ENCODE data around the gene PTH2. TPM values are rescaled to one million over a fixed set of nuclear protein-coding genes. Genes with fewer than 3 reads are reported as not detected.

The PTH2 gene
- total RNA-seq (not detected), polyA plus RNA-seq (not detected)
- long read RNA-seq, donor 1 = 0 reads
- long read RNA-seq, donor 2 = 0 reads
- long read RNA-seq, donor 3 = 0 reads

GRCh38 chr19:49423071-49423984 is at the start of gene PTH2:
Gene PTH2 (minus strand): TSS chr19:49423441. CDS start chr19:49423339, 102 bp downstream.
- H3K27me3 ChIP-seq = peaks cover 9% of the 10 kb centered on the region
- H3K4me1 ChIP-seq (ENCODE audit: insufficient read depth) = peaks cover 1% of the 10 kb centered on the region
- no peaks in the 10 kb centered on the region for H3K36me3 ChIP-seq
- WGBS, 3 donors = 3 to 5% (median 5%) methylated on average over 38 to 42 of the region's 42 CpGs
- DNase-seq = no peak
- no peaks in the 10 kb centered on the region for H3K9me3 ChIP-seq
- no peak within 1 kb of the TSS for H3K4me3 ChIP-seq
- intact Hi-C loops (cut with DNase I) = no loop called here
- no peak for TF ChIP-seq POLR2A (IDR thresholded peaks at IDR 0.05)
- no peak for TF ChIP-seq CTCF (IDR thresholded peaks at IDR 0.05)
- TF ChIP-seq EP300 (IDR thresholded peaks at IDR 0.05) = no peak
- no peak within 1 kb of the TSS for H3K27ac ChIP-seq

- Histone ChIP-seq H3K36me3 (no peaks in the 10 kb centered on the region), H3K4me1 (ENCODE audit: insufficient read depth) (peaks cover 5% of the 10 kb centered on the region), H3K27ac (no peak overlapping the region), H3K9me3 (no peaks in the 10 kb centered on the region), H3K4me3 (no peak overlapping the region), H3K27me3 (no peaks in the 10 kb centered on the region)
- 65 to 72% (median 71%) methylated on average over 9 of the region's 9 CpGs for WGBS, 3 donors
- TF ChIP-seq POLR2A (IDR thresholded peaks at IDR 0.05) (no peak), EP300 (IDR thresholded peaks at IDR 0.05) (no peak), CTCF (IDR thresholded peaks at IDR 0.05) (no peak)
- intact Hi-C loops (cut with DNase I) = loop anchor here in 1 of 4 donors (10.0 kb wide), 1 partner anchor 212 kb away; the partner anchor contains the start of gene ADM5
- DNase-seq = no peak
Measured at GRCh38 chr19:49472936-49473335, 49.7 kb upstream of the PTH2 start.

- H3K9me3 ChIP-seq = no peaks in the 10 kb centered on the region
- no peaks in the 10 kb centered on the region for H3K27me3 ChIP-seq
- H3K27ac ChIP-seq = no peak overlapping the region
- intact Hi-C loops (cut with DNase I) = loop anchor here in 1 of 4 donors (10.0 kb wide), 1 partner anchor 214 kb away; the partner anchor contains the start of gene ADM5
- TF ChIP-seq EP300 (IDR thresholded peaks at IDR 0.05) = no peak
- no peak for TF ChIP-seq CTCF (IDR thresholded peaks at IDR 0.05)
- TF ChIP-seq POLR2A (IDR thresholded peaks at IDR 0.05) = no peak
- peaks cover 5% of the 10 kb centered on the region for H3K4me1 ChIP-seq (ENCODE audit: insufficient read depth)
- 80 to 86% (median 84%) methylated on average over 8 of the region's 8 CpGs for WGBS, 3 donors
- H3K4me3 ChIP-seq = no peak overlapping the region
- no peak for DNase-seq
- H3K36me3 ChIP-seq = no peaks in the 10 kb centered on the region
Measured at GRCh38 chr19:49470615-49470978, 47.4 kb upstream of the PTH2 start.

- Histone ChIP-seq H3K27me3 (no peaks in the 10 kb centered on the region), H3K4me1 (ENCODE audit: insufficient read depth) (peaks cover 5% of the 10 kb centered on the region), H3K27ac (no peak overlapping the region), H3K4me3 (no peak overlapping the region), H3K36me3 (no peaks in the 10 kb centered on the region), H3K9me3 (no peaks in the 10 kb centered on the region)
- TF ChIP-seq POLR2A (IDR thresholded peaks at IDR 0.05) (no peak), CTCF (IDR thresholded peaks at IDR 0.05) (no peak), EP300 (IDR thresholded peaks at IDR 0.05) (no peak)
- WGBS, 3 donors = 88 to 94% (median 91%) methylated on average over 25 of the region's 25 CpGs
- DNase-seq = no peak
- intact Hi-C loops (cut with DNase I) = loop anchor here in 1 of 4 donors (10.0 kb wide), 1 partner anchor 215 kb away; the partner anchor contains the start of gene ADM5
Measured at GRCh38 chr19:49469828-49470614, 46.8 kb upstream of the PTH2 start.
